ENCODE measurements around the gene CFAP210.
"Not testable (repeated sequence)": the region's sequence is repeated elsewhere in the genome, so short reads cannot be mapped to it uniquely, and the experiment has no call there.

CFAP210 gene

GRCh38 chr2:169699173-169699572 lies 5.0 kb upstream of the CFAP210 start:
- not testable (repeated sequence) for H3K9ac ChIP-seq (ENCODE audit: low read length); H3K23ac ChIP-seq (ENCODE audit: low read length in 2 of 2); H2AFZ ChIP-seq (ENCODE audit: low read depth, low read length); H2BK120ac ChIP-seq (ENCODE audit: low read depth, low read length); H3K36me3 ChIP-seq (ENCODE audit: control insufficient read depth in 1 of 2, insufficient read depth in 2 of 2, low read depth in 1 of 2, low read length in 2 of 2); H3K18ac ChIP-seq (ENCODE audit: low read depth in 1 of 2, low read length in 2 of 2); H2BK12ac ChIP-seq (ENCODE audit: low read length in 2 of 2); H3K14ac ChIP-seq (ENCODE audit: low read length in 2 of 2); H3K4me1 ChIP-seq (ENCODE audit: control insufficient read depth, insufficient read depth, low read depth, low read length); H4K8ac ChIP-seq (ENCODE audit: low read length); H3K9me3 ChIP-seq (ENCODE audit: control insufficient read depth, low read length); H3K4me3 ChIP-seq (ENCODE audit: insufficient read depth in 1 of 2, low read depth in 1 of 2, low read length in 2 of 2); H2AK5ac ChIP-seq (ENCODE audit: low read length, severe bottlenecking); H4K91ac ChIP-seq (ENCODE audit: low read length); DNase-seq; H3K27me3 ChIP-seq (ENCODE audit: control insufficient read depth in 1 of 2, insufficient read depth in 1 of 2, low read length in 2 of 2); H2BK5ac ChIP-seq (ENCODE audit: low read depth, low read length, poor library complexity, severe bottlenecking); H3K27ac ChIP-seq (ENCODE audit: low read length, poor library complexity, severe bottlenecking); H2BK15ac ChIP-seq (ENCODE audit: low read depth, poor library complexity, severe bottlenecking); H3K4me2 ChIP-seq (ENCODE audit: low read length, poor library complexity, severe bottlenecking); H3K4ac ChIP-seq (ENCODE audit: low read depth in 1 of 2, low read length in 2 of 2)
- WGBS = no CpG with 5 or more reads among the region's 2 CpGs
- peaks cover 16% of the 10 kb centered on the region for H3K79me1 ChIP-seq (replicated peaks; ENCODE audit: low read length, poor library complexity, severe bottlenecking)

GRCh38 chr2:169696381-169696780 lies 2.2 kb upstream of the CFAP210 start:
- Histone ChIP-seq H3K9me3 (ENCODE audit: control insufficient read depth, low read length) (no peaks in the 10 kb centered on the region), H4K8ac (ENCODE audit: low read length) (no peak overlapping the region), H3K18ac (ENCODE audit: low read depth in 1 of 2, low read length in 2 of 2) (no peak overlapping the region), H2AK5ac (ENCODE audit: low read length, severe bottlenecking) (no peak overlapping the region), H3K4ac (ENCODE audit: low read depth in 1 of 2, low read length in 2 of 2) (no peak overlapping the region), H3K36me3 (ENCODE audit: control insufficient read depth in 1 of 2, insufficient read depth in 2 of 2, low read depth in 1 of 2, low read length in 2 of 2) (peaks cover 0 to 7% of the 10 kb centered on the region in 2 experiments), H4K91ac (ENCODE audit: low read length) (no peak overlapping the region), H2BK12ac (ENCODE audit: low read length in 2 of 2) (no peak overlapping the region), H2BK120ac (ENCODE audit: low read depth, low read length) (no peak overlapping the region), H3K27me3 (ENCODE audit: control insufficient read depth in 1 of 2, insufficient read depth in 1 of 2, low read length in 2 of 2) (no peaks in the 10 kb centered on the region), H3K4me1 (ENCODE audit: control insufficient read depth, insufficient read depth, low read depth, low read length) (peaks cover 1% of the 10 kb centered on the region), H3K14ac (ENCODE audit: low read length in 2 of 2) (no peak overlapping the region), H2BK5ac (ENCODE audit: low read depth, low read length, poor library complexity, severe bottlenecking) (no peak overlapping the region), H3K4me2 (ENCODE audit: low read length, poor library complexity, severe bottlenecking) (no peak overlapping the region), H2BK15ac (ENCODE audit: low read depth, poor library complexity, severe bottlenecking) (no peak overlapping the region), H3K9ac (ENCODE audit: low read length) (no peak overlapping the region), H3K23ac (ENCODE audit: low read length in 2 of 2) (no peak overlapping the region), H2AFZ (ENCODE audit: low read depth, low read length) (no peak overlapping the region), H3K79me1 (replicated peaks; ENCODE audit: low read length, poor library complexity, severe bottlenecking) (peaks cover 11% of the 10 kb centered on the region), H3K4me3 (ENCODE audit: insufficient read depth in 1 of 2, low read depth in 1 of 2, low read length in 2 of 2) (no peak overlapping the region), H3K27ac (ENCODE audit: low read length, poor library complexity, severe bottlenecking) (no peak overlapping the region)
- DNase-seq = no peak

GRCh38 chr2:169694894-169695260 lies 672 bp upstream of the CFAP210 start:
- Histone ChIP-seq H2BK5ac (ENCODE audit: low read depth, low read length, poor library complexity, severe bottlenecking) (no peak overlapping the region), H2BK12ac (ENCODE audit: low read length in 2 of 2) (no peak overlapping the region), H2BK120ac (ENCODE audit: low read depth, low read length) (peak overlapping the region; percentile 85), H2BK15ac (ENCODE audit: low read depth, poor library complexity, severe bottlenecking) (no peak overlapping the region), H3K4me2 (ENCODE audit: low read length, poor library complexity, severe bottlenecking) (peak overlapping the region; percentile 86), H4K91ac (ENCODE audit: low read length) (no peak overlapping the region), H3K9me3 (ENCODE audit: control insufficient read depth, low read length) (no peaks in the 10 kb centered on the region), H3K14ac (ENCODE audit: low read length in 2 of 2) (no peak overlapping the region), H3K23ac (ENCODE audit: low read length in 2 of 2) (no peak overlapping the region), H2AFZ (ENCODE audit: low read depth, low read length) (no peak overlapping the region), H3K27ac (ENCODE audit: low read length, poor library complexity, severe bottlenecking) (no peak overlapping the region), H3K4me3 (ENCODE audit: insufficient read depth in 1 of 2, low read depth in 1 of 2, low read length in 2 of 2) (peak overlapping the region; percentile 84 to 92), H4K8ac (ENCODE audit: low read length) (no peak overlapping the region), H2AK5ac (ENCODE audit: low read length, severe bottlenecking) (no peak overlapping the region), H3K36me3 (ENCODE audit: control insufficient read depth in 1 of 2, insufficient read depth in 2 of 2, low read depth in 1 of 2, low read length in 2 of 2) (peaks cover 0 to 4% of the 10 kb centered on the region in 2 experiments), H3K4me1 (ENCODE audit: control insufficient read depth, insufficient read depth, low read depth, low read length) (peaks cover 1% of the 10 kb centered on the region), H3K9ac (ENCODE audit: low read length) (peak overlapping the region; percentile 95), H3K18ac (ENCODE audit: low read depth in 1 of 2, low read length in 2 of 2) (no peak overlapping the region), H3K4ac (ENCODE audit: low read depth in 1 of 2, low read length in 2 of 2) (no peak overlapping the region), H3K79me1 (replicated peaks; ENCODE audit: low read length, poor library complexity, severe bottlenecking) (peaks cover 11% of the 10 kb centered on the region), H3K27me3 (ENCODE audit: control insufficient read depth in 1 of 2, insufficient read depth in 1 of 2, low read length in 2 of 2) (no peaks in the 10 kb centered on the region)
- WGBS = 52% methylated on average over 6 of the region's 8 CpGs
- DNase-seq = no peak

GRCh38 chr2:169693360-169693759 lies 845 bp downstream of the CFAP210 start:
- Histone ChIP-seq H3K9me3 (ENCODE audit: control insufficient read depth, low read length) (no peaks in the 10 kb centered on the region), H2BK120ac (ENCODE audit: low read depth, low read length) (no peak overlapping the region), H2AK5ac (ENCODE audit: low read length, severe bottlenecking) (no peak overlapping the region), H3K27me3 (ENCODE audit: control insufficient read depth in 1 of 2, insufficient read depth in 1 of 2, low read length in 2 of 2) (no peaks in the 10 kb centered on the region), H3K27ac (ENCODE audit: low read length, poor library complexity, severe bottlenecking) (no peak overlapping the region), H3K23ac (ENCODE audit: low read length in 2 of 2) (no peak overlapping the region), H3K36me3 (ENCODE audit: control insufficient read depth in 1 of 2, insufficient read depth in 2 of 2, low read depth in 1 of 2, low read length in 2 of 2) (no peaks in the 10 kb centered on the region), H4K91ac (ENCODE audit: low read length) (no peak overlapping the region), H3K4me3 (ENCODE audit: insufficient read depth in 1 of 2, low read depth in 1 of 2, low read length in 2 of 2) (peak overlapping the region in 1 of 2 experiments; percentile 84), H3K4ac (ENCODE audit: low read depth in 1 of 2, low read length in 2 of 2) (no peak overlapping the region), H3K79me1 (replicated peaks; ENCODE audit: low read length, poor library complexity, severe bottlenecking) (peaks cover 8% of the 10 kb centered on the region), H2BK15ac (ENCODE audit: low read depth, poor library complexity, severe bottlenecking) (no peak overlapping the region), H2BK5ac (ENCODE audit: low read depth, low read length, poor library complexity, severe bottlenecking) (no peak overlapping the region), H2BK12ac (ENCODE audit: low read length in 2 of 2) (no peak overlapping the region), H3K9ac (ENCODE audit: low read length) (peak overlapping the region; percentile 95), H3K18ac (ENCODE audit: low read depth in 1 of 2, low read length in 2 of 2) (no peak overlapping the region), H3K4me2 (ENCODE audit: low read length, poor library complexity, severe bottlenecking) (no peak overlapping the region), H2AFZ (ENCODE audit: low read depth, low read length) (no peak overlapping the region), H4K8ac (ENCODE audit: low read length) (no peak overlapping the region), H3K14ac (ENCODE audit: low read length in 2 of 2) (no peak overlapping the region), H3K4me1 (ENCODE audit: control insufficient read depth, insufficient read depth, low read depth, low read length) (peaks cover 1% of the 10 kb centered on the region)
- DNase-seq = peak; percentile 30
- 90% methylated on average over 1 of the region's 4 CpGs for WGBS
